WTC11 (cell line): ENCODE measurements around the gene ABCB6. TPM values are rescaled to one million over a fixed set of nuclear protein-coding genes. Genes with fewer than 3 reads are reported as not detected.

Experiments
- ATAC-seq: fragments of 200-7000 bp; cut with Tn5 transposase; 2 replicates; pipeline ENCODE4 v1.10.0; 2021; ENCODE audit warnings: mild to moderate bottlenecking, moderate library complexity
- CTCF ChIA-PET: fragments of 300-600 bp; sonication (Branson Sonifier 250); formaldehyde crosslinking; loops from one replicate; lab custom pipeline; 2021; ENCODE audit warnings: antibody characterized with exemption; lab: Charles Lee
- POLR2A ChIA-PET: fragments of 350-600 bp; sonication (Branson Sonifier 250); formaldehyde crosslinking; loops from one replicate; lab custom pipeline; 2021; ENCODE audit warnings: antibody characterized with exemption; lab: Charles Lee
- DNase-seq: peaks from one replicate; pipeline ENCODE4 v3.0.0; 2021; ENCODE audit warnings: low spot score
- H3K27ac Mint-ChIP-seq: 2 replicates; pipeline ENCODE4 v1.8.0; 2021; ENCODE audit warnings: mixed read lengths
- H3K27me3 Mint-ChIP-seq: 2 replicates; pipeline ENCODE4 v1.8.0; 2021; ENCODE audit warnings: low read depth, mild to moderate bottlenecking, moderate library complexity, mixed read lengths
- H3K36me3 Mint-ChIP-seq: 2 replicates; pipeline ENCODE4 v1.8.0; 2021; ENCODE audit warnings: mixed read lengths
- H3K4me1 Mint-ChIP-seq: 2 replicates; pipeline ENCODE4 v1.8.0; 2022; ENCODE audit warnings: mixed read lengths
- H3K4me3 Mint-ChIP-seq: 2 replicates; pipeline ENCODE4 v1.8.0; 2021; ENCODE audit warnings: mild to moderate bottlenecking, moderate library complexity, mixed read lengths
- H3K9me3 Mint-ChIP-seq: 2 replicates; pipeline ENCODE4 v1.8.0; 2021; ENCODE audit warnings: mixed read lengths
- AFF4 ChIP-seq: sonication (generic); formaldehyde crosslinking; IDR thresholded peaks from 2 replicates; pipeline ENCODE4 v1.8.1; 2023; ENCODE audit warnings: mild to moderate bottlenecking, missing genetic modification reagents, borderline replicate concordance
- AR ChIP-seq: fragments of 250-450 bp; sonication (Bioruptor Pico); IDR thresholded peaks from 2 replicates; pipeline ENCODE4 v1.9.0; 2021; ENCODE audit warnings: mild to moderate bottlenecking
- CBFB ChIP-seq: sonication (generic); formaldehyde crosslinking; IDR thresholded peaks from 2 replicates; pipeline ENCODE4 v1.8.1; 2022; ENCODE audit warnings: mild to moderate bottlenecking, low read depth, missing genetic modification reagents
- ELF4 ChIP-seq: sonication (generic); formaldehyde crosslinking; IDR thresholded peaks from 2 replicates; pipeline ENCODE4 v1.8.1; 2022; ENCODE audit warnings: low read depth, mild to moderate bottlenecking, moderate library complexity, missing genetic modification reagents
- IRF2 ChIP-seq: sonication (generic); formaldehyde crosslinking; IDR thresholded peaks from 2 replicates; pipeline ENCODE4 v1.8.0; 2022; ENCODE audit warnings: low read depth, missing genetic modification reagents, borderline replicate concordance
- KAT7 ChIP-seq: sonication (generic); formaldehyde crosslinking; IDR thresholded peaks from 2 replicates; pipeline ENCODE4 v1.8.1; 2023; ENCODE audit warnings: missing genetic modification reagents, mild to moderate bottlenecking, borderline replicate concordance
- NR3C1 ChIP-seq: sonication (generic); formaldehyde crosslinking; conservative IDR thresholded peaks from 2 replicates; pipeline ENCODE4 v1.8.1; 2023; ENCODE audit warnings: low read depth, mild to moderate bottlenecking, missing genetic modification reagents
- SP1 ChIP-seq: sonication (generic); formaldehyde crosslinking; conservative IDR thresholded peaks from 2 replicates; pipeline ENCODE4 v1.8.1; 2022; ENCODE audit warnings: missing genetic modification reagents
- STAT6 ChIP-seq: sonication (generic); formaldehyde crosslinking; conservative IDR thresholded peaks from 2 replicates; pipeline ENCODE4 v1.8.1; 2023; ENCODE audit warnings: mild to moderate bottlenecking, low read depth, missing genetic modification reagents, moderate library complexity
- TCF7 ChIP-seq: sonication (generic); formaldehyde crosslinking; IDR thresholded peaks from 2 replicates; pipeline ENCODE4 v1.8.0; 2022; ENCODE audit warnings: mild to moderate bottlenecking, low read depth, missing genetic modification reagents, moderate library complexity
- USF1 ChIP-seq: sonication (generic); formaldehyde crosslinking; IDR thresholded peaks from 2 replicates; pipeline ENCODE4 v1.8.0; 2022; ENCODE audit warnings: mild to moderate bottlenecking, missing genetic modification reagents
- ZNF219 ChIP-seq: sonication (generic); formaldehyde crosslinking; IDR thresholded peaks from 2 replicates; pipeline ENCODE4 v1.8.0; 2023; ENCODE audit warnings: missing genetic modification reagents, mild to moderate bottlenecking, borderline replicate concordance
- ZNF416 ChIP-seq: fragments of 250-450 bp; sonication (Bioruptor Pico); IDR thresholded peaks from 2 replicates; pipeline ENCODE4 v1.9.0; 2021; ENCODE audit warnings: mild to moderate bottlenecking, inconsistent platforms
- ZNF671 ChIP-seq: fragments of 250-450 bp; sonication (Bioruptor Pico); IDR thresholded peaks from 2 replicates; pipeline ENCODE4 v1.8.0; 2021; ENCODE audit warnings: mild to moderate bottlenecking
- total RNA-seq: library from RNA; stranded (reverse); gene quantifications from 3 replicates; pipeline ENCODE4 v1.2.3, GENCODE V29; 2021

The ABCB6 gene
- total RNA-seq, 1 experiment from 2014 or later = 44.8 TPM

- DNase-seq (no peak), ATAC-seq (no peak)
- ChIA-PET POLR2A (interaction anchor here (0.5 kb wide), 1 partner anchor 32 kb away, joined by 3 read pairs; the partner anchor contains the start of gene TUBA4B), CTCF (no interaction called here)
- Mint-ChIP-seq H3K27me3 (no peaks in the 10 kb centered on the region), H3K4me3 (no peak overlapping the region), H3K27ac (no peak overlapping the region), H3K9me3 (no peaks in the 10 kb centered on the region), H3K4me1 (peaks cover 25% of the 10 kb centered on the region), H3K36me3 (peaks cover 42% of the 10 kb centered on the region)
- TF ChIP-seq NR3C1 (CRISPR knock-in tag) = no peak
- TF ChIP-seq KAT7 = no peak
- TF ChIP-seq ZNF219 (CRISPR knock-in tag) = no peak
- no peak for TF ChIP-seq ZNF671
- no peak for TF ChIP-seq AFF4 (CRISPR knock-in tag)
- TF ChIP-seq SP1 (CRISPR knock-in tag) = no peak
- no peak for TF ChIP-seq IRF2
- no peak for TF ChIP-seq ZNF416
- TF ChIP-seq ELF4 = no peak
- TF ChIP-seq CBFB (CRISPR knock-in tag) = no peak
- TF ChIP-seq AR (CRISPR knock-in tag) = no peak
- TF ChIP-seq TCF7 (CRISPR knock-in tag) = no peak
- TF ChIP-seq USF1 (CRISPR knock-in tag) = no peak
- TF ChIP-seq STAT6 (CRISPR knock-in tag) = no peak
These were observed 2.1 kb upstream of the ABCB6 start for GRCh38 chr2:219220652-219221402.
